HG03575 (cell line): ENCODE measurements around the gene PPP2R3B.

Source experiments
- ATAC-seq: cut with Tn5 transposase; IDR thresholded peaks from one replicate; pipeline ENCODE4 v1.9.1; 2021; ENCODE audit not compliant: unreplicated experiment, insufficient number of reproducible peaks, low FRiP score; ENCODE audit errors: extremely low read depth

Gene PPP2R3B

GRCh38 chrX:346034-346813, 40.5 kb downstream of the PPP2R3B start:
- ATAC-seq, result no peak

- no peak for ATAC-seq
These were observed 41.4 kb downstream of the PPP2R3B start for GRCh38 chrX:345020-345925.

GRCh38 chrX:344371-344901, 42.3 kb downstream of the PPP2R3B start:
- ATAC-seq, result no peak

- ATAC-seq, result no peak
These were observed 45.1 kb downstream of the PPP2R3B start for GRCh38 chrX:341541-342101.

- no peak for ATAC-seq
These were observed 45.9 kb downstream of the PPP2R3B start for GRCh38 chrX:340641-341423.

GRCh38 chrX:340121-340520, 46.6 kb downstream of the PPP2R3B start:
- no peak for ATAC-seq

GRCh38 chrX:338836-339400, 47.8 kb downstream of the PPP2R3B start:
- no peak for ATAC-seq

GRCh38 chrX:338281-338835, 48.3 kb downstream of the PPP2R3B start:
- no peak for ATAC-seq

- ATAC-seq, result no peak
These were observed 49.3 kb downstream of the PPP2R3B start for GRCh38 chrX:337331-337831.

GRCh38 chrX:336227-336626, 50.5 kb downstream of the PPP2R3B start:
- no peak for ATAC-seq

- no peak for ATAC-seq
These were observed 51.0 kb downstream of the PPP2R3B start for GRCh38 chrX:335758-336155.

GRCh38 chrX:334971-335757, 51.5 kb downstream of the PPP2R3B start:
- no peak for ATAC-seq

- ATAC-seq, result no peak
These were observed 52.3 kb downstream of the PPP2R3B start for GRCh38 chrX:334331-334891.

- ATAC-seq, result no peak
These were observed 52.9 kb downstream of the PPP2R3B start for GRCh38 chrX:333611-334311.

GRCh38 chrX:332916-333610, 53.6 kb downstream of the PPP2R3B start:
- no peak for ATAC-seq

GRCh38 chrX:332496-332860, 54.2 kb downstream of the PPP2R3B start:
- no peak for ATAC-seq
